ENCODE data around the gene KRTAP10-1.

The KRTAP10-1 gene

GRCh38 chr21:44522753-44523204, 17.2 kb downstream of the KRTAP10-1 start:
- in situ Hi-C loops (cut with MboI; ENCODE audit: low pct_unique_long_range_greater_than_20kb, low sequenced_read_pairs), result no loop called here
- DNase-seq, result no peak

- in situ Hi-C loops (cut with MboI; ENCODE audit: low pct_unique_long_range_greater_than_20kb, low sequenced_read_pairs), result no loop called here
- no peak for DNase-seq
Measured at GRCh38 chr21:44521928-44522752, 17.9 kb downstream of the KRTAP10-1 start.

DNA sequence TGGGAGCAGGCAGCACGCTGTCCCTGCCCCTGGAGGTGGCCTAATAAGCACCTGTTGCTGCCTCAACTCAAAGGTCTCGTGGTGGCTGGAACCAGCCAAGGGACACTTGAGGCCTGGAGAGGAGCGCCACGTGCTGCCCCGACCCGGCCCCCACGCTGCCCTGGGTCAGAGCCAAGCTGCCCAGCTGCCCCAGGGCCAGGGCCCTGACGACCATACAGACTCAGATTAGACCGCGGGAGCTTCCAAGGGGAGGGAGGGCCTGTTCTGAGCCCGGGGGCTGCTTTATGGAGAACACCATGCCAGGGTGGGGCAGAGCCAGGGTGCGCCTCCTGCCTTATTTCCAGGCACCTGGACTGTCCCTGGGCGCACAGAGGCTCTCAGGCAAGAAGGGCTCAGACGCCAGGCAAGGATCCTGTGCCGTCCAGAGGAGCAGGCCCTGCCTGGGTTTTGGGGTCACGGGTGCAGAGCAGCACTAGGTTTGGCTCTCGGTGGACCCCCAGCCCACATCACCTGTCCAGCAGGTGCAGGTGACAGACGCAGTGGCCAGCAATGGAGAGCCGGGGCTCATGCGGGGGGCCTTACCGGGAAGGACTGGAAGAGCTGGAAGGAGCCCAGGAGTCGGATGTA, 18.6 kb downstream of the KRTAP10-1 start:
- no peak for DNase-seq
- in situ Hi-C loops (cut with MboI; ENCODE audit: low pct_unique_long_range_greater_than_20kb, low sequenced_read_pairs), result no loop called here

GRCh38 chr21:44520326-44521300, 19.4 kb downstream of the KRTAP10-1 start:
- in situ Hi-C loops (cut with MboI; ENCODE audit: low pct_unique_long_range_greater_than_20kb, low sequenced_read_pairs), result no loop called here
- DNase-seq, result no peak

- DNase-seq, result no peak
- in situ Hi-C loops (cut with MboI; ENCODE audit: low pct_unique_long_range_greater_than_20kb, low sequenced_read_pairs), result no loop called here
Measured at GRCh38 chr21:44519346-44520325, 20.4 kb downstream of the KRTAP10-1 start.

GRCh38 chr21:44518686-44519085, 21.3 kb downstream of the KRTAP10-1 start:
- in situ Hi-C loops (cut with MboI; ENCODE audit: low pct_unique_long_range_greater_than_20kb, low sequenced_read_pairs), result no loop called here
- no peak for DNase-seq

DNA sequence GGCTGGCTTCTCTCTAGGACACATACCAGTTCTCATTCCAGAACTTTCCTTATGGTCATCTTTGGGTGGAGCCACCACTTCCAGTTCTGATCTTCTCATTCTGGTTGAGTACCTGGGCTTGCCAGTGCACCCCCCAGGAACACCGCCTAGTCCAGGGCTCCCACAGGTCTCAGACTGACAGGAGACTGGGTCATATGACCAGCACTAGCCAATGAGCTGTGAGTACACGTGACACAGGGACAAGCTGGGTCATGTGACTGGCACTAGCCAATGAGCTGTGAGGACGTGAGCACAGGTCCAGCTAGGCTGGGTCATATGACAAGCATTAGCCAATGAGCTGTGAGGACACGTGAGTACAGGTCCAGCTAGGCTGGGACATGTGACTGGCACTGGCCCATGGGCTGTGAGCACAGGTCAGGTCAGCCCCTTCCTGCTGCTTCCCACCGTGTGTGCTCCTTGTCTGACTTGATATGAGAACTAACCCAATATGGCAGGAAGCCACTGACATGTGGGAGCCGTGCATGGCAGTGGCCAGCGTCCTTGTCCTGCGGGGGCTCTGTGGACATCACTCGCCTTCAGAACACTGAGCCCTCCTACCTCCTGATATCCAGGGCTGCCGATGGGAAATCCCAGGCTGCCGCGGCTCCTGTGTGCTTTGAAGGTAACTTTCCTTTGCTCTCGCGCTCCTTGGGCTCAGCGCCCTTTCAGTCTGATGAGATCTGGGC, 22.7 kb downstream of the KRTAP10-1 start:
- in situ Hi-C loops (cut with MboI; ENCODE audit: low pct_unique_long_range_greater_than_20kb, low sequenced_read_pairs), result no loop called here
- no peak for DNase-seq

DNA sequence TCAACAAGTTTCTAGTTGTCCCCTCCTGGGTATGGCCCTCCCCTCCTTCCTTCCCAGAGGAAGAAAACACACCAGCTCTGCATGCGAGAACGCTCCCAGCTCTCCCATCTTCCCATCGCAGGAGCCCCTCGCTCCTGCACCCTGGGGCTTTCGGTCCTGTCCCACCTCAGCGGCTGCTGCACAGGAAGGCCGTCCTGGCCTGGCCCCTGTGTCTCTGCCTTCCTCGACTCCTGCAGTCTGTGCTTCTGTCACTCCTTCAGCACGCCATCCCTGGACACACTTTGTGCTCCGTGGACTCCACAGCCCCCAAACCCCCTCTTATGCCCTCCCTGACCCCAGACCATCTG, 23.2 kb downstream of the KRTAP10-1 start:
- in situ Hi-C loops (cut with MboI; ENCODE audit: low pct_unique_long_range_greater_than_20kb, low sequenced_read_pairs), result no loop called here
- DNase-seq, result no peak

DNA sequence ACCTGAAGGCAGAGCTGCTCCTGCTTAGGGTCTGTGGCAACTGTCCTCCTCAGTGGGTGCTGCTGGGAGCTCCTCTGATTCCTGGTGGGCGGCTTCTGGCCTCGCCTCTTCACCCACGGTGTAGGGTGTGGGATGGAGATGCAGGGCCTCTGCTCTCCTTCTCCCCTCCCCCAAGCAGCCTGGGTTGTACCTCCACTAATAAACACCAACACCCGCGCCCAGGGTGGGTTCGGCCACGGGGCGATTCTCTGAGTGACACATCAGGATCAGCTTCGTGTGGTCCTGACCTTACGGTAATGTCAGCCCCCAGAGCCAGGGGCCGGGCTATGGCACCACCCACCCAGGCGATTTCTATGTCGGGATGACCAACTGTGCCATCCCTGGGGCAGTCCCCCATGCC, 23.7 kb downstream of the KRTAP10-1 start:
- in situ Hi-C loops (cut with MboI; ENCODE audit: low pct_unique_long_range_greater_than_20kb, low sequenced_read_pairs), result no loop called here
- no peak for DNase-seq

DNA sequence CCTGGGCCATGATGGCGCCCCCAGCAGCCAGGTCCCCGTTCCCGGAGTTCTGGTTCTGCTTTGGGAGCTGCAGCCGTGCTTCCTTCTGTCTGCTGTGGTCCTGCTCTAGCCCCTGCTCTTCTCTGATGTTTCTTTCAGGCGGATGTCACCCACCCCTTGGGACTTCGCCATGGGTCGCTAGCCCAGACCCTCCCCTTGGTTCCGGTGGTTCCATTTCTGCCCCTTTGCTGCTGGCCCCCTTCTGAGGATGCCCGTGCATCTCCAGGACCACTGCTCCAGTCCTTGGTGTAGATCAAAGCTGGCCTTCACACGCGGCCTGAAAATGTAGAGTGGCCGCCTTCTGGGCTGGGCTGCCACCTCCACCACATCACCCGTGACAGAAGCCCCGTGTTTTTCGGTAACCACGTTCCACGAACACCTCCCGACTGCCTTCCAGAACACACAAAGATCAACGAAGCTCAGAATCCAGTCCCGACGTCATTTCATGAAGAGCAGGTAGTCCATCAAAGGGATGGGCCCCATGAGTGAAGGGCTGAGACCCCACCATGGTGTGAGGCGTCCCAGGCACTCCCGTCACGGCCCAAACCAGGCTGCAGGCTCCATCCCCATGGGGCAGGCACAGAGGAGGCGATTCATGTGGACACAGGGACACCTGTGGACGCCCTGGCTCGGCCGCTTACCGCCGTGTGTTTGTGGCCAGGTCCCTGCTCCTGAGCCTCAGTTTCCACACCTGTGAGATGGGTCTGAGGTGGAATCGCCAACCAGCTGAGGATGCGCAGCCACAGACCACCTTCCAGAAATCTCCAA, 24.4 kb downstream of the KRTAP10-1 start:
- no peak for DNase-seq
- in situ Hi-C loops (cut with MboI; ENCODE audit: low pct_unique_long_range_greater_than_20kb, low sequenced_read_pairs), result no loop called here

- no peak for DNase-seq
- in situ Hi-C loops (cut with MboI; ENCODE audit: low pct_unique_long_range_greater_than_20kb, low sequenced_read_pairs), result no loop called here
Measured at GRCh38 chr21:44514746-44515358, 25.1 kb downstream of the KRTAP10-1 start.

- in situ Hi-C loops (cut with MboI; ENCODE audit: low pct_unique_long_range_greater_than_20kb, low sequenced_read_pairs), result no loop called here
Measured at GRCh38 chr21:44514218-44514520, 25.8 kb downstream of the KRTAP10-1 start.

DNA sequence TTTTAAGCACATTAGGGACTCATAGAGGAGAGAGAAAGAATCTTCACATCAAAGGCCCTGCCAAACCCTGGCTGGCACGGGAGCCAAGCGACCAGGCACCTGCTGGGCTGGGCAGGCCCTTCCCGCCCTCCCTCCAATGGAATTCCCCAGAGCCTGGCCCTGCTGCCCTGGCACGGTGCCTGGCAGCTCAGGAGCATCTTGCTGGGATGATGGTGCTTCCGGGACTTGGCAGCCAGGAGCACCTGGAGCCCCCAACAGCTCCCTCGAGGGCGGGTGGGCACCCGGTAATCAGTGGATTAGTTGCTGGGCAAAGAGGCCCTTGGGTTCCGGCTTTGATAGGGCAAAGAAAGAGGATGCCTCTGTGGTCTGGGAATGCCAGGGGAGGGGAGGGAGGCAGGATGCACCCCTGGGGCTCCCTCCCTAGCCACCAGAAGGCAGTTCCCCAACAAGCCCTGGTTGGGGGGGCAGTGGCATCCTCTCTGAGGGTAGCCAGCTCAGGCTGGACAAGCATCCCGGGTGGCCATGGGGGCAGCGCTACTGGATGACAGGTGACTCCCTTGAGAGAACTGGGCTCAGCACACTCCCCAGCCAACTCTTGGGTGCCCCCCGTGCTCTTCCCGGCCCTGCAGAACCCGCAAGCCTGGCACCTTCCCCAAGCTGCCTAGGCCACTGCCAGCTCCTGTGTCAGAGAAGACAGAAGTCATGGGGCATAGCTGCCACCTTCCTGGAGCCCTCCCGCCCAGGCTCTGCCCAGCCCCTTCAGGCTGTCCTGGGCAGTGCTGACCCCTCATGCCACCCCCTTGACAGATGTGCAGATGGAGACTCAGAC, 26.4 kb downstream of the KRTAP10-1 start:
- no peak for DNase-seq
- in situ Hi-C loops (cut with MboI; ENCODE audit: low pct_unique_long_range_greater_than_20kb, low sequenced_read_pairs), result no loop called here

More at GRCh38 chr21:44514218-44514520, 25.8 kb downstream of the KRTAP10-1 start:
- DNase-seq, result no peak

GRCh38 chr21:44512496-44513388, 27.3 kb downstream of the KRTAP10-1 start:
- in situ Hi-C loops (cut with MboI; ENCODE audit: low pct_unique_long_range_greater_than_20kb, low sequenced_read_pairs), result no loop called here
- DNase-seq, result no peak

DNA sequence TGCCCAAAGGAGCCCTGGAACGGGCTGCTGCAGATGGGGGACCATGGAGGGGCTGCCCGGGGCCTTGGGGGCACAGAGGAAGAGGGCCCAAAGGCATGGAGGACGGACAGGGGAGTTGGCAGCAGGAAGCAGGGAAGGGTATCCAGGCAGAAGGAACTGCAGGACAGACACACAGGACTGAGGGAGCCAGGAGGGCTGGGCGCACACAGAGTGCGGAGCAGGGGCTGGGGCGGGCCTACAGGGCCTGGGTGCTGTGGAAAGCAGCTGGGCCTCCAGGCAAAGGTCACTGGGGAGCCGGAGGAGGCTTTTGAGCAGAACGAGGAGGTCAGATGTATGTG, 28.1 kb downstream of the KRTAP10-1 start:
- in situ Hi-C loops (cut with MboI; ENCODE audit: low pct_unique_long_range_greater_than_20kb, low sequenced_read_pairs), result no loop called here
- DNase-seq, result no peak
